B cell (primary cell): ENCODE data around the gene KRTAP10-1. TPM values are rescaled to one million over a fixed set of nuclear protein-coding genes. Genes with fewer than 3 reads are reported as not detected.

ENCODE experiments used
- ATAC-seq: fragments of 200-7000 bp; cut with Tn5 transposase; one replicate; pipeline ENCODE4 v1.10.0; 2021; ENCODE audit warnings: low read depth, mild to moderate bottlenecking, moderate number of reproducible peaks, moderate library complexity
- CTCF ChIA-PET: fragments of 350-600 bp; sonication (Branson Sonifier 250); formaldehyde crosslinking; loops from one replicate; lab custom pipeline; 2021; ENCODE audit warnings: antibody characterized with exemption, inconsistent platforms; lab: Charles Lee
- POLR2A ChIA-PET: fragments of 350-600 bp; sonication (Branson Sonifier 250); formaldehyde crosslinking; loops from one replicate; lab custom pipeline; 2021; ENCODE audit warnings: antibody characterized with exemption; lab: Charles Lee
- DNase-seq: peaks from one replicate; pipeline ENCODE4 v3.0.0; 2013
- H2AFZ ChIP-seq: 2 replicates; pipeline ENCODE4 v1.6.1; 2012; ENCODE audit warnings: mild to moderate bottlenecking, low read depth, low read length; ENCODE audit not compliant: insufficient read depth, poor library complexity, severe bottlenecking
- H3K27ac ChIP-seq, 2 donors: 1 replicate in 1 of 2; 2 replicates in 1 of 2; pipeline ENCODE4 v1.5.1; 2012 to 2013; ENCODE audit warnings: low read length in 2 of 2, mild to moderate bottlenecking in 2 of 2, moderate library complexity in 1 of 2
- H3K27me3 ChIP-seq, 4 experiments: fragments of 200-600 bp in 1 of 4; sonication (generic) in 1 of 4; replicated peaks in 1 of 4; 1 replicate in 2 of 4; 2 replicates in 2 of 4; pipeline versions ENCODE4 v1.6.1 to v1.7.0; 2013 to 2016; ENCODE audit warnings: low read length in 3 of 4, mild to moderate bottlenecking in 2 of 4, mixed read lengths in 1 of 4, moderate library complexity in 1 of 4; ENCODE audit not compliant: insufficient read depth in 4 of 4, control insufficient read depth in 3 of 4; ENCODE audit errors: control extremely low read depth in 1 of 4
- H3K36me3 ChIP-seq, 2 experiments: replicated peaks in 1 of 2; 1 replicate in 1 of 2; 2 replicates in 1 of 2; pipeline versions ENCODE4 v1.6.1 to v1.7.1; 2013; ENCODE audit warnings: low read length in 1 of 2; ENCODE audit not compliant: insufficient read depth in 2 of 2, control insufficient read depth in 1 of 2; ENCODE audit errors: control extremely low read depth in 1 of 2, extremely low read depth in 1 of 2
- H3K4me1 ChIP-seq, 2 donors: fragments of 200-600 bp in 1 of 2; sonication (generic) in 1 of 2; 1 replicate in 1 of 2; 2 replicates in 1 of 2; pipeline versions ENCODE4 v1.5.1 to v1.6.1; 2013 to 2017; ENCODE audit warnings: low read length in 2 of 2; ENCODE audit not compliant: control insufficient read depth in 2 of 2, insufficient read depth in 2 of 2
- H3K4me2 ChIP-seq: replicated peaks from 2 replicates; pipeline ENCODE3; 2012; ENCODE audit warnings: mild to moderate bottlenecking, low read depth, low read length; ENCODE audit not compliant: poor library complexity, severe bottlenecking
- H3K4me3 ChIP-seq, 5 experiments: fragments of 200-600 bp in 1 of 5; sonication (generic) in 1 of 5; 1 replicate in 3 of 5; 2 replicates in 2 of 5; pipeline versions ENCODE4 v1.5.1 to v1.7.0; 2011 to 2016; ENCODE audit warnings: low read length in 4 of 5, mild to moderate bottlenecking in 4 of 5, low read depth in 2 of 5, control low read depth in 1 of 5, moderate library complexity in 1 of 5; ENCODE audit not compliant: insufficient read depth in 1 of 5; ENCODE audit errors: control extremely low read depth in 1 of 5, extremely low read depth in 1 of 5
- H3K79me2 ChIP-seq: fragments of 200-600 bp; sonication (generic); one replicate; pipeline ENCODE4 v1.6.0; 2016; ENCODE audit warnings: low read length; ENCODE audit not compliant: control insufficient read depth, insufficient read depth
- H3K9ac ChIP-seq: fragments of 200-600 bp; sonication (generic); 2 replicates; pipeline ENCODE4 v1.6.1; 2017; ENCODE audit warnings: mild to moderate bottlenecking, low read length, moderate library complexity
- H3K9me3 ChIP-seq, 3 donors: one replicate each; pipeline versions ENCODE4 v1.6.1 to v1.7.1; 2013; ENCODE audit warnings: low read length in 2 of 3; ENCODE audit not compliant: control insufficient read depth in 2 of 3, insufficient read depth in 1 of 3; ENCODE audit errors: control extremely low read depth in 1 of 3
- H4K20me1 ChIP-seq: 2 replicates; pipeline ENCODE4 v1.6.0; 2012; ENCODE audit warnings: mild to moderate bottlenecking, low read length; ENCODE audit not compliant: insufficient read depth, control insufficient read depth, poor library complexity, severe bottlenecking
- H3K27ac Mint-ChIP-seq: one replicate; pipeline ENCODE4 v1.8.0; 2021; ENCODE audit warnings: mixed read lengths
- H3K27me3 Mint-ChIP-seq: one replicate; pipeline ENCODE4 v1.8.0; 2021; ENCODE audit warnings: mixed read lengths
- H3K4me1 Mint-ChIP-seq: one replicate; pipeline ENCODE4 v1.8.0; 2021; ENCODE audit warnings: mixed read lengths
- H3K4me3 Mint-ChIP-seq: one replicate; pipeline ENCODE4 v1.8.0; 2021; ENCODE audit warnings: mixed read lengths
- H3K9me3 Mint-ChIP-seq: one replicate; pipeline ENCODE4 v1.8.0; 2022; ENCODE audit warnings: mixed read lengths; ENCODE audit not compliant: insufficient read depth
- CTCF ChIP-seq: fragments of 200-600 bp; IDR thresholded peaks from one replicate; pipeline ENCODE4 v1.8.0; 2022; ENCODE audit warnings: antibody characterized with exemption, mild to moderate bottlenecking
- EZH2 ChIP-seq: IDR thresholded peaks from 2 replicates; pipeline ENCODE4 v1.6.1; 2012; ENCODE audit warnings: borderline replicate concordance, low read depth, mild to moderate bottlenecking, moderate library complexity, low read length; ENCODE audit not compliant: insufficient read depth, poor library complexity, severe bottlenecking
- WGBS: methylation state at CpG from one replicate; pipeline ENCODE4 v1.1.5; 2013; ENCODE audit warnings: missing lambda C conversion rate; ENCODE audit not compliant: insufficient coverage; 5-methylcytosine and 5-hydroxymethylcytosine counted together
- intact Hi-C: fragments of 100-400 bp; cut with micrococcal nuclease; formaldehyde crosslinking; loops from one replicate; pipeline ENCODE4 v1.10.0; 2022
- polyA plus RNA-seq: library from polyadenylated mRNA; depleted of rRNA; stranded (reverse); fragments of >200 nt; gene quantifications from 2 replicates; pipeline ENCODE4 v1.2.3, GENCODE V29; 2012
- total RNA-seq, 2 donors: library from RNA; stranded (reverse); fragments of 120-200 nt in 1 of 2; gene quantifications; 1 replicate in 1 of 2; 2 replicates in 1 of 2; pipeline versions ENCODE4 v1.2.3 to v1.2.4, GENCODE V29; 2013 to 2022

KRTAP10-1 gene
- total and polyA plus RNA-seq, 2 donors (not counting 1 experiment from before 2014, with no cell fraction given): not detected

- Histone ChIP-seq H3K4me2 (no peak overlapping the region), H3K36me3 (no peaks in the 10 kb centered on the region), H3K9ac (no peak overlapping the region), H3K9me3 (peaks cover 0 to 25% (median 9%) of the 10 kb centered on the region in 3 donors), H3K27ac (no peak overlapping the region), H4K20me1 (no peaks in the 10 kb centered on the region), H3K4me1 (peaks cover 5 to 7% of the 10 kb centered on the region in 2 donors), H3K27me3 (peaks cover 0 to 14% (median 1%) of the 10 kb centered on the region in 4 experiments), H2AFZ (no peak overlapping the region), H3K79me2 (no peaks in the 10 kb centered on the region), H3K4me3 (no peak overlapping the region)
- ATAC-seq: no peak
- Mint-ChIP-seq H3K4me3 (no peak overlapping the region), H3K27ac (no peak overlapping the region), H3K4me1 (peaks cover 8% of the 10 kb centered on the region), H3K27me3 (peaks cover 54% of the 10 kb centered on the region), H3K9me3 (peaks cover 6% of the 10 kb centered on the region)
- no peak for DNase-seq
- 81% methylated on average over 25 of the region's 25 CpGs for WGBS
- TF ChIP-seq CTCF: no peak
- TF ChIP-seq EZH2: no peak
- ChIA-PET CTCF (no interaction called here), POLR2A (no interaction called here)
- intact Hi-C loops: no loop called here
These were observed 9.7 kb upstream of the KRTAP10-1 start for GRCh38 chr21:44549525-44550211.

DNA sequence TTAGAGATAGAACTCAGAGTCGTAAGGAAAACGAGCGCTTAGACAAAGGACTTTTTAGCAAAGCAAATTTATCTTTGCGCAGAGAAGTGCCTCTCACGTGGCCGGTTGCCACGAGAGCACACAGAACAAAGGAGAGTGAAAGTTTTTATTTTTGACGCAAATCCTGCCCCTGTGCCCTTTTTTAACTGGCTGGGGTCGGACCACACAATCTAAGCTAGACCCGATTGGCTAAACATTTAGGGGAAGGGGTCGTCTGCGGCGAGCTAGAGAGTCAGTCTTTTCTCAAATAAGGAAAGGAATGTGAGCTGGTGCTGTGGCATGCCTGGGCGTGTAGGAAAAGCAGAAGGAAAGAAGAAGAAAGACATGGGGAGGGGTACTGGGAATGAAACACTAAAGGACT, 8.9 kb upstream of the KRTAP10-1 start:
- TF ChIP-seq CTCF (no peak), EZH2 (no peak)

More for the DNA sequence above, 8.9 kb upstream of the KRTAP10-1 start:
- Mint-ChIP-seq H3K9me3 (peaks cover 6% of the 10 kb centered on the region), H3K4me3 (no peak overlapping the region), H3K4me1 (peaks cover 8% of the 10 kb centered on the region), H3K27ac (no peak overlapping the region), H3K27me3 (peaks cover 47% of the 10 kb centered on the region)
- WGBS: 77% methylated on average over 13 of the region's 14 CpGs
- intact Hi-C loops: no loop called here
- H2AFZ ChIP-seq: no peak overlapping the region
- peaks cover 5 to 7% of the 10 kb centered on the region in 2 donors for H3K4me1 ChIP-seq
- peaks cover 0 to 14% (median 1%) of the 10 kb centered on the region in 4 experiments for H3K27me3 ChIP-seq
- peaks cover 0 to 25% (median 9%) of the 10 kb centered on the region in 3 donors for H3K9me3 ChIP-seq
- no peak overlapping the region for H3K9ac ChIP-seq
- no peak for DNase-seq
- ATAC-seq: no peak
- H3K36me3 ChIP-seq: no peaks in the 10 kb centered on the region
- H3K79me2 ChIP-seq: no peaks in the 10 kb centered on the region
- H3K4me2 ChIP-seq: no peak overlapping the region
- H3K27ac ChIP-seq: no peak overlapping the region
- ChIA-PET CTCF (no interaction called here), POLR2A (no interaction called here)
- H3K4me3 ChIP-seq: no peak overlapping the region
- H4K20me1 ChIP-seq: no peaks in the 10 kb centered on the region
